NK-92 (cell line): ENCODE measurements around the gene PTPRK.

ENCODE experiments used
- DNase-seq: peaks from one replicate; lab custom pipeline; 2025; ENCODE audit not compliant: unreplicated experiment; lab: John Stamatoyannopoulos, UW

The PTPRK gene

DNA sequence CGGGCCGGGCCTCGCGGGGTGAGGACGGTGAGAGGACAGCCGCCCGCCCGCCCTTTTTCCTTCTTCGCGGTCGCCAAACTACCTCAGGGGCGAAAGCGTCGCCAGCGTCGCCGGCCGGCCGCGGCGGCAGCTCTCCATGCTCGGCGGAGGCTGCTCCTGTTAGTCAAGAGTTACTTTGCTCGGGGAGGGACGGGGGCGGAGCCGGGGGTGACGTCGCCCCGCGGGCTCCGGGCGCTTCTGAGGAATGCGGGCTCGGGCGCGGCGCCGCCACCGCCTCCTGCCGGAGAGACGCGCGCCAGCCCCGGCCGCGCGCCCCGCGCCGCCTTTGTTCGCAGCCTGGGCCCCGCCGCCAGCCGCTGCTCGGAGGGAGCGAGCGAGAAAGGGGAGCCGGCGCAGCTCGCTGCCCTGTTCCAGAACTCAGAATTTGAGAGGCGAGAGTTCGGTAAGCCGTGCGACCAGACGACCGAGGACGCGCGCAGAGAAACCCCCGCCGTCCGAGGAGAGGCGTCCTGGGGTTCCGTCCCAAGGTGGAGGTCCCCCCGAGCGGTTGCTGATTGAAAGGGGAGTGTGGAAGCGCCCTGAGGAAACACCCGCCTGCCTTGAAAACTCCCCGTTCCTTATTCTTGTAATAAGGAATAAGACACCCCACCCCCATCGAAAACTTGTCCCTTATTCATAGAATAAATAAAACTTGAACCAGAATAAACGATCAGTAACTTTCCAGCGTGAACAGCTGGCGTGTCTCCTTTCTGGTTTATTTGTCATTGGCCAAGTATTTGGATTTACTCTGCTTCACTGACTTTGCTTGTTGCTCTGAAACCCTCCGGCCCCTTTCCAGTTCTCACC, at the start of gene PTPRK:
TSS of gene PTPRK (minus strand) at position 164 of the 846 bp plus-strand sequence. CDS start 241 bp downstream, outside the sequence.
- no peak for DNase-seq

- DNase-seq = no peak
These were observed 46.6 kb upstream of the PTPRK start for GRCh38 chr6:128567029-128567428.

DNA sequence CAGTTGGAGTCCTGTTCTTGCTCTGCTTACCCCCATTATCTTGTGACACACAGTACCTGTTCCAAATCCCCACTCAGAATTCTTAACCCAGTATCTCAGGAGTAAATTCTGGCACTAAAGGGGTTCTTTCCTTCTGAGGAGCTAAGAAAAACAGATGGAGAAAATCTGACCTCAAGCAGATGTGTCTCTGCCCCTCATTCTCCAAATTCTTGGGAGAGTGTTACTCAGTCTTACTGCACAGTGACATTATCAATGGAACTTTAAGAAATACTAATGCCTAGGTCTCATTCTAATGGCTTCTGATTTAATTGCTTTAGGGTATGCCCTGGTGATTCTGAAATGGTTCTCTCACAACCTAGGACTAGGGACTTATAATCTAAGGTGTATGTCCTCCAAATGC, 40.6 kb upstream of the PTPRK start:
- DNase-seq = no peak

GRCh38 chr6:128558924-128559323, 38.5 kb upstream of the PTPRK start:
- DNase-seq = no peak

DNA sequence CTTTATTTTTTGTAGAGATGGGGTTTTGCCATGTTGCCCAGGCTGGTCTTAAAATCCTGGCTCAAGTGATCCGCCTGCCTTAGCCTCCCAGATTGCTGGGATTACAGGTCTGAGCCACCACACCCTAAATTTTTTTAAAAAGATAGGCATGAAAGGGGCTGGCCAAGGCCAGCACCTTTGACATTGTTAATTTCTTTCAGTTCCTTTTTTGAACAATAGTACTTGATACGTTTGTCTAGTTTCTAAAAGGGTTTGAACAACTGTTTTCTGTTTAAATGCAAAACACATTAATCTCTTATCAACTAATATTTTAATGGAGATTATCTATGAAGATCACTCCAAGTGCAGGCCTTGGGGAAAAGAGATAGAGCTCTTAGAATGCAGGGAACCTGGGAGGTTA, 37.6 kb upstream of the PTPRK start:
- DNase-seq = no peak

DNA sequence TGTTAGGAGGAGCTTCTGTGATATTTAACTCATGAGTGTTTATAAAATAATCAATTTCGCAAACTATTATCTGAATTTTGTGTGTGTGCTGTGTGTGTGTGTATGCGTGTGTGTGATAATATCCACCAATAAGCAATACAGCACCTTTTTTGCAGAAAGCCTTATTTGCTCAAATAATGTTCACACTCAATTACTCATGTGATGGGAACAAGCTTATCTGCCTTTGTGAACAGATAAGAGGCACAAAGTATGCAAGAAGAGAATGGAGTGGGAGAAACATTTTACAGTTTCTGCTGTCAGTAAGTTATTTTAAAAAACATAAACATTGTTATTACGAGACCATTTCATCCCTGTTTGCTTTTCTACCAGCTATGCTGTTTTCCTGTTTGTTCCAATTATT, 36.7 kb upstream of the PTPRK start:
- DNase-seq = no peak

DNA sequence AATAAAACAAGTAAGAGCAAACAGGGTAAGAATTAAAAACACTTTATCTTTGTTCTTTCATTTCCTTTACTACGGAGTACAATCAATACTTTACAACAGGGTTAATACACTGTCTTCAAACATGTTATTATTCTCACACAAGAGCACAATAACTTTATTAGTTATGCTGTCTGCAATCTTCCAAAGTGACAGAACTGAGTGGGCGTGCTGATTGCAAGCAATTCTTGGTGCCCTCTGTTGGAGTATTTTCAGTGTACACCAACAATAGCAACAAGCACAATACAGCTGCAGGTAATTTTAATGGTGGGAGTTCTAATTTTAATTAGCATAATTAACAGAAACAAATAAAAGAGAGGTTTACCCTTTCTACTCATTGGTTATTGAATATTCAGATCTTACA, 33.9 kb upstream of the PTPRK start:
- no peak for DNase-seq

DNA sequence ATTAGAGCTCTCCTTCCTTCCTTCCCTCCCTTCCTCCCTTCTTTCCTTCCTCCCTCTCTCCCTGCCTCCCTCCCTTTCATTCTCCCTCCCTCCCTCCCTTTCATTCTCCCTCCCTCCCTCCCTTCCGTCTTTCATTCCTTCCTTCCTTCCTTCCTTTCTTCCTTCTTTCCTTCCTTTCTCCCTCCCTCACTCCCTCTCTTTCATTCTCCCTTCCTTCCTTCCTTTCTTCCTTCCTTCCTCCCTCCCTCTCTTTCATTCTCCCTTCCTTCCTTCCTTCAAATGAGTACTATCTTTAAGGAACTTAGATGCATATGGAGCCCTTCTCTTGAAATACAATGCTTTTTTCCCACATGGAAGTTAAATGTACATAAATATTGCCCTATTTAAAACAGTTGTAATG, 20.9 kb upstream of the PTPRK start:
- no peak for DNase-seq

GRCh38 chr6:128538763-128539162, 18.4 kb upstream of the PTPRK start:
- DNase-seq = no peak

DNA sequence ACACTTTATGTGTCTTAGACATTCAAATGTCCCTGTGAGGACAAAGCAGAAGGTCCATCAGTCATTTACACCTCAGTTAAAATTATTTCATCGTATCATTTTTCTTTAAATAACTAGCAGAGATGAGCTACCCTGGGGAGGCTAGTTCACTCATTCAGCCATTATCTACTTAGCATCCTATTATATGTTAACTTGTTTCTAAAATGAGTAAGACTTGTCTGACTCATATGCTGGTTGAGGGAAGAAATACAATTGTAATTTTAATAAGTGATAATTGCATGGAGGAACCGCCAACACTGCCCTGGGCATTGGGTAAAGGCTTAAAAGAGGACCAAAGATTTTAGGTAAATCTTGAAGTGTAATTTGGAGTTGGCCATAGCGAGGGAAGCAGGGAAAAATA, 12.4 kb upstream of the PTPRK start:
- DNase-seq = no peak

- no peak for DNase-seq
These were observed 11.7 kb upstream of the PTPRK start for GRCh38 chr6:128532136-128532535.

DNA sequence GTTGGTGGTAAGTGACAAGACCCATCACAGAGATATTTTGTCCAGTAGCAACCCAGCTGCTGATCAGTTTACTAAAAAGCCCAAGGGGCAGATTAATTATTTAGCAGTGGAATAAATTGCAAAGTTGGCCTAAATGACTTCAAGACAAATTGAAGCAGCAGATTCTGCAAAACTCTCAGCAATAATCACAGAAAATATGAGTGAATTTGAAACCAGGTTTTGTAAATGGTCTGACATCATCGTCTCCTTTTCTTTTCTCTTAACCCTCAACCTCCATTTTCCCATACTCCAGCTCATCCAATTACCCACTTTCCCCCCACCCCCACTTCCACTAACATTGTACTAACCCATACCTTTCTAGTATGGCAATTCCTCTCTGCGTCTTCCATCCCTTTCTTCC, 11.3 kb upstream of the PTPRK start:
- DNase-seq = no peak

DNA sequence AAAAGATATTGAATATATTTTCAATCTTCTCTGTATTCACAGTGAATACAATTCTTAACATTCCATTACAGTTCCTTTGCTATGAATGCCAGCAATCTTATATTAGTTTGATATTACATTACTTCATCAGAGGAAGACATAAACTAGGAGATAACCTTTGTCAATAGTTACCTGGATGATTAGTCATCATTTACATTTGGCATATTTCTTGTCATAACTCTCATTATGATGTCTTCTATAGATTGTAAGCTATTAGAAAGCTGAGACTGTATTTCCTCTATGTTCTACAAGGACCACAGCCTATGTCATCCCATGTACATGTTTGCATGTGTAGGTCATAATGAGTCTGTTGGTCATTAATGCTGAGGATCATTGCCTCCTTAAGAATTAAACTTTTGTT, 7.8 kb upstream of the PTPRK start:
- DNase-seq = no peak

- DNase-seq = no peak
These were observed 7.0 kb upstream of the PTPRK start for GRCh38 chr6:128527375-128527774.

GRCh38 chr6:128526152-128526914, 5.9 kb upstream of the PTPRK start:
- DNase-seq = no peak

GRCh38 chr6:128525406-128525805, 5.0 kb upstream of the PTPRK start:
- no peak for DNase-seq

DNA sequence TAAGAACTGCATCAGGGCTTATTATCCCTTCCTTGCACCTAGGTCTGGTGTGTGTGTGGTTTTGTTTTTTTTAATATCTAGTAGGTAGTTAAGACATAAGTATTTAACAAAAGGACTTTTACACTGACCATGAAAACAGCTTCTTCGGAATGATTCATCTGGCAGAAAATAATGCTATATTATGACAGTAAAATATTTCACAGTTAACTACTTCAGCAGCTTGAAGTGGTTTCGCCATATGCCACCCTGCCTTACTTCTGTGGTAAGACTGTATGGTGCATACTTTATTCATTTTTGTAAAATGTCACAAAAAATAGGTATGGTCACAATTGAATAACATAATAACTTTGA, 858 bp upstream of the PTPRK start:
- DNase-seq = no peak

GRCh38 chr6:128519931-128520435, 416 bp downstream of the PTPRK start:
- no peak for DNase-seq

DNA sequence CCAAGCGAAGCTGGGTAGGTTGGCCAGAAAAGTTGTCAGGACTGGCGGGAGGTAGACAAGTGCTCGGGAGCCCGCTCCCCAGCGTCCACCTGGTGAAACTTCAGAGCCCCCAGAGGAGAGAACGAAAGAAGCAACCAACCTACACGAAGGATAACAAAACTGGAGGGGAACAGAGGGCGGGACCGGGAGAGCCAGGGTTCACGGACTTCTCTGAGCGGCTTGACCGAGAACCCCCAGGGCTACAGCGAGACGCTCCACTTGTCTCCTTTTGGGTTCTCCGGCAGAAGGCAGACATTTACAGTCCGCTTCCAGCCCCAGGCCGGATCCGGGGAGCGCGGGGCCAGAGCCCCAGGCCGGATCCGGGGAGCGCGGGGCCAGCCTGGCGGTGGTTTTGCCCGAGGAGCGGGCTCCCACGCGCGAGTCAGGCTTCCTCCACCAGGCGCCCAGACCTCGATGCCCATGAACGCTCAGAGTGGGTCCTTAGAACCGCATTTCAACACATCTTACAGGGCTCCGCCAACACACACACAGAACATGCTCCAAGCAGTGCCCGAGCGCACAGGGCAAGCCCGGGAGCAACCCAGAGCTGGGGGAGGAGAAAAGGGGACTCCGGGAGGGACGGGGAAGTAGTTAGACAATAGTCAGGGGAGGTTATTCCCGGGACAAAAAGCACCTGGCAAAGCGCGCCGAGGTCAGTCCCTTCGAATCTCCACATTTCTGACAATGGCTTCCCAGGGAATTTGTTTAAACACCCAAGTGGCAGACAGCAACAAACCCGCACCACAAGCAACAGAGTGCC, 1.1 kb downstream of the PTPRK start:
- no peak for DNase-seq

GRCh38 chr6:128518434-128519131, 1.8 kb downstream of the PTPRK start:
- no peak for DNase-seq

GRCh38 chr6:128517124-128517523, 3.3 kb downstream of the PTPRK start:
- DNase-seq = no peak
